Activated CD4-positive, alpha-beta T cell treated with anti-CD3 and anti-CD28 coated beads for 24 hours (primary cell): Measurements from ENCODE around the gene STX12.
"Not testable (repeated sequence)": the region's sequence is repeated elsewhere in the genome, so short reads cannot be mapped to it uniquely, and the experiment has no call there.

Experiments used
- DNase-seq, 2 donors: peaks; one replicate each; pipeline ENCODE4 v3.0.0-alpha.2; 2020; ENCODE audit warnings: low read depth in 2 of 2

Gene STX12

GRCh38 chr1:27868932-27869718, 96.1 kb downstream of the STX12 start:
- no peak for DNase-seq

- no peak for DNase-seq
Observed at GRCh38 chr1:27869719-27870085, 96.7 kb downstream of the STX12 start.

- not testable (repeated sequence) for DNase-seq
Observed at GRCh38 chr1:27871076-27871475, 98.1 kb downstream of the STX12 start.

- peak; percentile 69 to 74 for DNase-seq
Observed at GRCh38 chr1:27872059-27872801, 99.2 kb downstream of the STX12 start, which contains the start of gene THEMIS2. Gene THEMIS2, plus strand, starts transcription at chr1:27872544. Its CDS starts 28 bp downstream, at chr1:27872572.

GRCh38 chr1:27872802-27873551, 100.0 kb downstream of the STX12 start:
- no peak for DNase-seq

GRCh38 chr1:27873671-27874384, 100.8 kb downstream of the STX12 start:
- no peak for DNase-seq
